Neuronal stem cell (in vitro differentiated cells): ENCODE data around the gene FHL3.
A peak's percentile ranks its signal among the peaks of the same experiment; 100 is the strongest.

Experiments
- DNase-seq: peaks from one replicate; pipeline ENCODE4 v3.0.0-alpha.2; 2013; ENCODE audit warnings: low spot score
- H2AFZ ChIP-seq: one replicate; pipeline ENCODE4 v1.6.1; 2013; ENCODE audit warnings: mild to moderate bottlenecking, low read length, inconsistent platforms
- H2AK5ac ChIP-seq: 2 replicates; pipeline ENCODE4 v1.6.1; 2013; ENCODE audit warnings: low read depth, mild to moderate bottlenecking, inconsistent platforms, low read length, moderate library complexity, mixed read lengths
- H2BK120ac ChIP-seq: 2 replicates; pipeline ENCODE4 v1.6.1; 2013; ENCODE audit warnings: low read depth, mild to moderate bottlenecking, inconsistent platforms, low read length, moderate library complexity, mixed read lengths
- H2BK12ac ChIP-seq: one replicate; pipeline ENCODE4 v1.6.1; 2013; ENCODE audit warnings: low read length, inconsistent platforms
- H2BK15ac ChIP-seq: 2 replicates; pipeline ENCODE4 v1.6.1; 2013; ENCODE audit warnings: mild to moderate bottlenecking, low read length, inconsistent platforms, mixed read lengths
- H2BK5ac ChIP-seq: one replicate; pipeline ENCODE4 v1.6.1; 2013; ENCODE audit warnings: inconsistent platforms, mild to moderate bottlenecking, low read length, moderate library complexity
- H3K14ac ChIP-seq: one replicate; pipeline ENCODE4 v1.6.1; 2013; ENCODE audit warnings: low read length, inconsistent platforms
- H3K18ac ChIP-seq: 2 replicates; pipeline ENCODE4 v1.6.1; 2013; ENCODE audit warnings: low read length, inconsistent platforms
- H3K23ac ChIP-seq: 2 replicates; pipeline ENCODE4 v1.6.1; 2013; ENCODE audit warnings: low read depth, mild to moderate bottlenecking, mixed read lengths, low read length, inconsistent platforms; ENCODE audit not compliant: poor library complexity
- H3K27ac ChIP-seq: replicated peaks from 3 replicates; pipeline ENCODE4 v1.5.1; 2013; ENCODE audit warnings: low read length, inconsistent platforms
- H3K27me3 ChIP-seq, 3 experiments: 2 replicates each; pipeline ENCODE4 v1.6.1; 2013; ENCODE audit warnings: low read length in 3 of 3, mild to moderate bottlenecking in 2 of 3, inconsistent platforms in 1 of 3, low read depth in 1 of 3, mixed read lengths in 1 of 3, moderate library complexity in 1 of 3; ENCODE audit not compliant: control insufficient read depth in 3 of 3, insufficient read depth in 3 of 3
- H3K36me3 ChIP-seq, 2 donors: replicated peaks in 1 of 2; 2 replicates each; pipeline ENCODE4 v1.6.1; 2013; ENCODE audit warnings: low read length in 2 of 2; ENCODE audit not compliant: control insufficient read depth in 2 of 2, insufficient read depth in 2 of 2
- H3K4ac ChIP-seq: 2 replicates; pipeline ENCODE4 v1.6.1; 2013; ENCODE audit warnings: inconsistent platforms, mild to moderate bottlenecking, low read length, moderate library complexity
- H3K4me1 ChIP-seq, 2 donors: 1 replicate in 1 of 2; 2 replicates in 1 of 2; pipeline ENCODE4 v1.6.1; 2013; ENCODE audit warnings: low read length in 2 of 2, low read depth in 1 of 2; ENCODE audit not compliant: control insufficient read depth in 2 of 2, insufficient read depth in 1 of 2
- H3K4me2 ChIP-seq: one replicate; pipeline ENCODE4 v1.6.1; 2013; ENCODE audit warnings: mild to moderate bottlenecking, low read length, inconsistent platforms; ENCODE audit not compliant: insufficient read depth, poor library complexity, severe bottlenecking
- H3K4me3 ChIP-seq, 2 donors: 2 replicates each; pipeline ENCODE4 v1.5.1; 2013; ENCODE audit warnings: low read length in 2 of 2, mild to moderate bottlenecking in 2 of 2, inconsistent platforms in 1 of 2, moderate library complexity in 1 of 2
- H3K79me1 ChIP-seq: one replicate; pipeline ENCODE4 v1.6.1; 2013; ENCODE audit warnings: low read depth, mild to moderate bottlenecking, inconsistent platforms, low read length, moderate library complexity
- H3K9ac ChIP-seq: one replicate; pipeline ENCODE4 v1.6.1; 2013; ENCODE audit warnings: mild to moderate bottlenecking, low read depth, low read length, inconsistent platforms; ENCODE audit not compliant: poor library complexity
- H3K9me3 ChIP-seq, 2 donors: replicated peaks in 1 of 2; 2 replicates each; pipeline versions ENCODE3 to v1.6.1; 2013; ENCODE audit warnings: low read length in 2 of 2, mild to moderate bottlenecking in 2 of 2, inconsistent platforms in 1 of 2, low read depth in 1 of 2, mixed read lengths in 1 of 2, moderate library complexity in 1 of 2; ENCODE audit not compliant: control insufficient read depth in 2 of 2, insufficient read depth in 1 of 2
- H4K8ac ChIP-seq: one replicate; pipeline ENCODE4 v1.6.1; 2013; ENCODE audit warnings: low read depth, mild to moderate bottlenecking, inconsistent platforms, low read length, moderate library complexity
- H4K91ac ChIP-seq: one replicate; pipeline ENCODE4 v1.6.1; 2013; ENCODE audit warnings: low read length, low read depth, mild to moderate bottlenecking, inconsistent platforms; ENCODE audit not compliant: poor library complexity
- WGBS, 2 donors: extraction: QIAGEN DNeasy Blood & Tissue Kit; methylation state at CpG; one replicate each; pipeline ENCODE4 v1.1.7; 2013; ENCODE audit warnings: missing lambda C conversion rate in 2 of 2, mixed read lengths in 1 of 2; ENCODE audit not compliant: insufficient read length in 2 of 2, insufficient replicate concordance in 1 of 2; ENCODE audit errors: extremely low coverage in 2 of 2; 5-methylcytosine and 5-hydroxymethylcytosine counted together

The FHL3 gene

DNA sequence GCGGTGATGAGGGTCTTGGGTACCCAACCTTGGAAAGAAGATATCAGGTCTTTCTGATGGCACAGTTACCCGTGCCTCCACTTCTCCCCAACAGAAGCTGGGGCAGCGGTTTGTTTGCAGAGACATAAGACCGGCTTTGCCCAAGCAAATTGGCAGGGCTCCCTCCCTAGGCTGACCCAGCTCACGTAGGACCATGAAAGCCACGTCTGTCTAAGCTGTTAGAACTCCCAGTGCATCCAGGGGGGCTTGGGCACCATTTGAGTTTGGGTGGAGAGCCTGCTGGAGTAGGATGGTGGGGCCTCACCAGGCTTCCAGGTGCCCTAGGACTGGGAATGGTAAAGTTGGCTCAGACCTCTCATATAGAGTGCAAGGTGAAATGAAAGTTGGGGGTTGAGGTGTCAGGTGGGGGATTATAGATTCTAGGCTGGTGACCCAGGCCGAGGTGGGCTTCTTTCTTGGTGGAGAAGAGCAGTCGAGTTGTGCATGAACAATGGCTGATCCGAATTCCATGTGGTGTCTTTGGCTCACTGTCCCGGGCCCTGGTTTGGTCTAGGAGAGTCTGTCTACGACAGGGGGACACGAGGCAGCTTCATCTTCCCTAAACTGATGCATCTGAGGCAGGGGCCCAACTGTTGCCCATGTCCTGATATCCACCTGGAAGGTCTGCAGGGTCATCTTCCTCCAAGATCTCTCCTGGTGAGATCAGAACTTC lies 37.9 kb upstream of the FHL3 start:
- peaks cover 8% of the 10 kb centered on the region for H3K79me1 ChIP-seq
- H2BK12ac ChIP-seq = no peak overlapping the region
- peak overlapping the region; percentile 59 for H3K4me2 ChIP-seq
- peaks cover 17 to 64% of the 10 kb centered on the region in 2 donors for H3K36me3 ChIP-seq
- no peak overlapping the region for H3K4ac ChIP-seq
- H3K9me3 ChIP-seq = peaks cover 7 to 10% of the 10 kb centered on the region in 2 donors
- DNase-seq = no peak
- H4K91ac ChIP-seq = no peak overlapping the region
- no peak overlapping the region for H2AK5ac ChIP-seq
- no peak overlapping the region for H2BK120ac ChIP-seq
- H2BK15ac ChIP-seq = peak overlapping the region; percentile 68
- H3K27me3 ChIP-seq = no peaks in the 10 kb centered on the region
- H3K27ac ChIP-seq = peak overlapping the region; percentile 86
- no CpG with 5 or more reads among the region's 12 CpGs for WGBS, 2 donors
- no peak overlapping the region for H3K14ac ChIP-seq
- peaks cover 19 to 29% of the 10 kb centered on the region in 2 donors for H3K4me1 ChIP-seq
- peak overlapping the region; percentile 16 for H2BK5ac ChIP-seq
- peak overlapping the region; percentile 86 for H3K18ac ChIP-seq
- no peak overlapping the region for H4K8ac ChIP-seq
- no peak overlapping the region for H3K23ac ChIP-seq
- peak overlapping the region; percentile 56 for H3K9ac ChIP-seq
- peak overlapping the region; percentile 72 to 83 for H3K4me3 ChIP-seq
- no peak overlapping the region for H2AFZ ChIP-seq

DNA sequence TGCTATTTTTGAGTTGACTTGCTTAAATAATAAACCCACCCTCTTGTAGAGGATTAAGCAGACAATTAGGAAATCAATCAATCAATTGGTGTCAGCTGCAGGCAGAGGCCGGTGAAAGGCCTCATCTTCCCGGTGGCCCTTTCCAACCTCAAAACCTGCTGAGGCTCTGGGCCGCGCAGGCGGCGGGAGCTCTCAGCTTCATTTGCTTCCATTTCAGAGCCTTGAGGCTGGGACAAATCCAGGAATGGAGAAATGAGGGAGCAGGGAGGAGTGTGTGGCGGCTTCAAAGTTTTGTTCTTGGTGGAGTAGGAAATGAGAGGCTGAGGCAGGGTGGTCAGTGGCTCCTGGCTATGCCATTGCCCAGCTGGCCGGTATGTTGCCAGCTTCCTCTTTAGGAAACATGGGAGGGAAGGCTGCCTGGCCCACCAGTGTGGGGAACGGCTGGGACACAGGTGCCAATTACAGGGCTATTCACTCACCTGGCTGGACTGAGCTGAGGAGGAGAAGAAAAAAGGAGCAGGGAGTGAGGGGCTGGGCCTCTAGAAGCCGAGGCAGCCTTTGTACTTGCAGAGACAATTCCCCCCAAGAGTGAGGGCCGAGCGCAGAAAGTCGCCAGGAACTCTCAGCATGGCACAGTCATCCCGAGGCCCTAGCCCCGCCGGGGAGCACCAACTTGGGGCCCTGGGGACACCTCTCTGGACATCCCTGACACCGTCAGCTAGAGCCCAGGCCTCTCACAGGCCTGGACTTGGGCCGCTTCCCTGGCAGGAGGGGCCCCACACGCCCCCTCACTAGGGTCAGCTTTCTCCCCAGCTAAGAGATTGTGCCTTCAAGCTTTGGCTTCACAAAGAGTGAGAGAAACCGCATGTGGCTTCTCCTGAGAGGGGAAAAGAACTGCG lies 36.9 kb upstream of the FHL3 start:
- Histone ChIP-seq H3K9me3 (peaks cover 7 to 10% of the 10 kb centered on the region in 2 donors), H3K4me1 (peaks cover 19 to 24% of the 10 kb centered on the region in 2 donors), H3K79me1 (peaks cover 4% of the 10 kb centered on the region), H2BK15ac (peak overlapping the region; percentile 75), H4K91ac (no peak overlapping the region), H3K27me3 (no peaks in the 10 kb centered on the region), H4K8ac (no peak overlapping the region), H3K4ac (no peak overlapping the region), H3K4me3 (peak overlapping the region; percentile 9 to 61), H2AFZ (no peak overlapping the region), H2BK120ac (no peak overlapping the region), H3K36me3 (peaks cover 17 to 70% of the 10 kb centered on the region in 2 donors), H3K18ac (peak overlapping the region; percentile 90), H3K9ac (peak overlapping the region; percentile 63), H2BK12ac (no peak overlapping the region), H3K27ac (peak overlapping the region; percentile 86), H3K23ac (no peak overlapping the region), H2BK5ac (no peak overlapping the region), H3K14ac (no peak overlapping the region), H2AK5ac (no peak overlapping the region), H3K4me2 (peak overlapping the region; percentile 59)
- no CpG with 5 or more reads among the region's 21 CpGs for WGBS, 2 donors
- no peak for DNase-seq

DNA sequence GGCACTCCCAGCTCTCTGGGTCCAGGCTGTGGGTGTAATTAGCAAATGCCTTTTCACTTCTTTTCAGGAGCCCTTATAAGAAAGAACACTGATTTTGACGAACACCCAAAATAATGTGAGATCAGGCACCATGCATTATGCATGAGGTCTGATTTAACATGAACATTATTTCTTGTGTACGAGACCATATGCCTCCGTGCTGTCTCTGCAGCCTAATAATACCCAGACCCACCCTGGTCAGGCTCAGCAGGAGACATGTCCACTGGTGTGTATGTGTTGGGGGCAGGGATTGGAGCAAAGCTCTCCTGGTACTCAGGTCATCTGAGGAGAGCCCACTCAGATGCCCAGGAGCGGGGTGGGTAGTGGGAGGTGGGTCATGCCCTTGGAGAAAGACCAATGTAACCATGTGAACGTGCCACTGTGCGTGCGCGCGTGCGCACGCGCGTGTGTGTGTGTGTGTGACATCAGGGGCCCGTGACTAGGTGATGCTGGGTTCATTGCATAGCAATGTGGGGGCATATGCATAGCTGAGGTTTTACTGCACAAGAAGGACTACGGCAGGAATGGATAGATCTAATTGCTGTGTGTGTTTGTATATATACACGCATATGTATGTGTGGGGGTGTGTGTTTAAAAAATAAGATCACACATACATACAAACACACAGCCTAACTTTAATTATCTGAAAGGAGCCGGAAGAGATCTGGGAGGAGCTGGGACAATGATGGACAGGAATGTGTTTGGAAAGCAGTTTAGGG lies 34.2 kb upstream of the FHL3 start:
- H3K9me3 ChIP-seq = peaks cover 7 to 10% of the 10 kb centered on the region in 2 donors
- no peak overlapping the region for H3K27ac ChIP-seq
- no peak overlapping the region for H3K4me3 ChIP-seq
- no peaks in the 10 kb centered on the region for H3K27me3 ChIP-seq
- no peak overlapping the region for H3K9ac ChIP-seq
- H4K8ac ChIP-seq = no peak overlapping the region
- H2AK5ac ChIP-seq = no peak overlapping the region
- no peak overlapping the region for H3K18ac ChIP-seq
- H2BK5ac ChIP-seq = no peak overlapping the region
- DNase-seq = no peak
- no peak overlapping the region for H2AFZ ChIP-seq
- H2BK120ac ChIP-seq = no peak overlapping the region
- H3K4ac ChIP-seq = no peak overlapping the region
- peaks cover 4% of the 10 kb centered on the region for H3K79me1 ChIP-seq
- H3K4me1 ChIP-seq = peaks cover 23 to 29% of the 10 kb centered on the region in 2 donors
- H3K23ac ChIP-seq = no peak overlapping the region
- H3K36me3 ChIP-seq = peaks cover 19 to 73% of the 10 kb centered on the region in 2 donors
- H3K14ac ChIP-seq = no peak overlapping the region
- WGBS, 2 donors = no CpG with 5 or more reads among the region's 17 CpGs
- H2BK12ac ChIP-seq = no peak overlapping the region
- H2BK15ac ChIP-seq = no peak overlapping the region
- H3K4me2 ChIP-seq = no peak overlapping the region
- H4K91ac ChIP-seq = no peak overlapping the region
